ENCODE results near the gene P2RX2.

P2RX2 gene

DNA sequence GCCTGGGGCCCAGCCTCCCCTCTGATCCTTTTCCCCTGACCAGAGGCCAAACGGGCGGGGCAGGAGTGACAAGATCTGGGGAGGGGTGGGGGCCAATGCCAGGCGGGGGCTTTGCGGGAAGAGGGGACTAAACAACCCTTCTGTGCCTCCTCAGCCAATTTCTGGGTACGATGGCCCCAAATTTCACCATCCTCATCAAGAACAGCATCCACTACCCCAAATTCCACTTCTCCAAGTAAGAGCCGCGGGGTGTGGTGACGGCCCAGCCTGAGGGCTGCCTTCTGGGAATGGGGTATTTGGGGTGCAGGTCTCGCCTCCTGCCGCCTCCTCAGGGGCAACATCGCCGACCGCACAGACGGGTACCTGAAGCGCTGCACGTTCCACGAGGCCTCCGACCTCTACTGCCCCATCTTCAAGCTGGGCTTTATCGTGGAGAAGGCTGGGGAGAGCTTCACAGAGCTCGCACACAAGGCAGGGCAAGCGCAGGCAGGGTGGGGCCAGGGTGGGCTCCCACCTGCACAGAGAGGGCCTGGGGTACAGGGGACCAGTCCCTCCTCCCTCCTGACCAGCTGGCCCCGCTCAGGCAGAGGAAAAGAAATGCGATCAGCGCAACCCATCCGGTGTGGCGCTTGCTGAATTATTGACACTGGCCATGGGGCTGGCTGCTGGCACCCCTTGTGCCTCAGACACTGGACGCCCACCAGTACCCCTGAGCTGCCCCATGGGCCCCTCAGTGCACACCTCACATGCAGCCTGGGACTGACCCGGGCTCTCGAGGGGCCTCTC lies 1.7 kb downstream of the P2RX2 start:
- DNase-seq (ENCODE audit: low read depth, low spot score): no peak

GRCh38 chr12:132620899-132621656 lies 2.5 kb downstream of the P2RX2 start:
- no peak for DNase-seq (ENCODE audit: low read depth, low spot score)

DNA sequence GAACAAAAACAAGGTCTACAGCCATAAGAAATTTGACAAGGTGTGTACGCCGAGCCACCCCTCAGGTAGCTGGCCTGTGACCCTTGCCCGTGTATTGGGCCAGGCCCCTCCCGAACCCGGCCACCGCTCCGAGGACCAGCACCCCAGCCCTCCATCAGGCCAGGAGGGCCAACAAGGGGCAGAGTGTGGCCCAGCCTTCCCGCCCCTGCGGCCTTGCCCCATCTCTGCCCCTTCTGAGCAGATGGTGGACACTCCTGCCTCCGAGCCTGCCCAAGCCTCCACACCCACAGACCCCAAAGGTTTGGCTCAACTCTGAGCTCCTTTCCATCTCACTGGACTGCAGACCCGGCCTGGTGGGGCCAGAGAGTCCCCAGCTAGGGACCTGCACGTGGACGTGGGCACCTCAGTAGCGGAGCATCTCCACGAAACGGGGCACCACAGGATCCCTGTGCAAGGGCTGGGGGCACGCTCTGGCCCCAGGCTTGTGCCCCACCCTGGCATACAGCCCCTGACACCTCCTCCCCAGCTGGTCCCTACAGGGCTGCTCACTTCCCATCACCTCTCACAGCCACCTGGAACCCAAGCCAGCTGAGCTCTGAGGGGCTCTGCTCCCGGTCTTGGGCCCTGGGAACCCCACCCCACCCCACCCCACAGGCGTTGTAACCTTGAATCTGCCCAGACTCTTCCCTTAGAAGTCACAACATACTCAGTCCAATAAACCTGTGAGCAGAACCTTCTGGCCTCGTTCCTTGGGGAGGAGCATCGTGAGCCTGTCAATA lies 3.3 kb downstream of the P2RX2 start:
- DNase-seq (ENCODE audit: low read depth, low spot score): no peak

DNA sequence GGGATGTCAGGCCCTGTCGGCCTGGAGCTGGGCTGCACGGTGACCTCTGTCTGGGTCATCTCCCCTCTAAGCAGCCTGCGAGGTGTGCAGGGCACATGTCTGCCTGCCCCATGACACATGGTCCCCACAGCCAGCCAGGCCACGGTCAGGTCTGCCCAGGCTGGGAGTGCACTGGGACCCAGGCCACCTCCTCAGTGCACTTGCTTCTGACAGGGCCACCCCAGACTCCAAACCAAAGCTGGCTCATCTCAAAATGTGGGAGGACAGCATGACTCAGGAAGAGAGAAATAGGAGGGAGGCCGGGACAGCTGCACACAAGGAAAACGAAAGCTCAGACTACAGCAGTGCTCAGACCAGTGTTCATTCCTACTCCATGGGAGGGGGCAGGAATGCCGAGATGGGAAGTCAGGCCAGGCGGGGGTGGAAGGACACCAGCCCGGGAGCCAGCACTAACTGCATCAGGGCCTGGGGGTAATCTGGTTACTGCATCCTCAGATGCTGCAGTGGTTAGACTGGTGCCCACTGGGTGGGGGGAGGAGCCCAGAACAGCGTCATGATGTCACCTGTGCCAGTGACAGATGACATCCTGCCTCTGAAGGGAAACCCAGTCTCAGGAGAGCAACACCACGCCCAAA lies 4.0 kb downstream of the P2RX2 start:
- DNase-seq (ENCODE audit: low read depth, low spot score): no peak

GRCh38 chr12:132623072-132623869 lies 4.7 kb downstream of the P2RX2 start:
- no peak for DNase-seq (ENCODE audit: low read depth, low spot score)

GRCh38 chr12:132624186-132624855 lies 5.7 kb downstream of the P2RX2 start:
- DNase-seq (ENCODE audit: low read depth, low spot score): no peak

- DNase-seq (ENCODE audit: low read depth, low spot score): no peak
Measured at GRCh38 chr12:132624910-132625630, 6.5 kb downstream of the P2RX2 start.

GRCh38 chr12:132625731-132626430 lies 7.3 kb downstream of the P2RX2 start:
- DNase-seq (ENCODE audit: low read depth, low spot score): no peak

DNA sequence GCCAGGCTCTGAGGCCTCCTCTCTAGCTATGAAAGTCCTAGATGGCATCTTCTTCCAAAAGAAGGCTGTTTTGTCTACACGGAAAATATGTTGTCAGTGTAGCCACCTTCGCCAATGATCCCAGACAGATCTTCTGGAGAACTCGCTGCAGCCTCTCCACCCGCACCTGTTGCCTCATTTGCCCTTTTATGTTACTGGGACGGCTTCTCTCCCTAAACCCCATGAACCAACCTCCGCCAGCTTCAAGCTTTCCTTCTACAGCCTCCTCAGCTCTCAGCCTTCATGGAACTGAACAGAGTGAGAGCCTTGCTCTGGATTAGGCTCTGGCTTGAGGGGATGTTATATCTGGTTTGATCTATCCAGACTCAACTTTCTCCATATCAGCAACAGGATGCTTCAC lies 10.8 kb downstream of the P2RX2 start:
- DNase-seq (ENCODE audit: low read depth, low spot score): no peak

DNA sequence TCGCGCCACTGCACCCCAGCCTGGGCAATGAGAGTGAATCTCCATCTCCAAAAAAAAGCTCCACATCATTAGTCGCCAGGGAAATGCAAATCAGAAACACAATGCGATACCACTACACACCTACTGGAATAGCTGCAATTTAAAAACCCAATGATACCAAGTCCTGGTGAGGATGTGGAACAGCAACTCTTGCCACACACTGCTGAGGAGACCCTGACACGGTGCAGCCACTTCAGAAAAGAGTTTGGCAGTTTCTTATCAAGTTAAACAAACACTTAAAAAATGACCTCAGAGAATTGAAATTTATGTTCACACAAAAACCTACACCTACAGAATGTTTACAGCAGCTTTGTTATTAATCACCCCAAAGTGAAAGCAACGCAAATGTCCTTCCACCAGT lies 12.1 kb downstream of the P2RX2 start:
- no peak for DNase-seq (ENCODE audit: low read depth, low spot score)

GRCh38 chr12:132631666-132632065 lies 13.1 kb downstream of the P2RX2 start:
- no peak for DNase-seq (ENCODE audit: low read depth, low spot score)

GRCh38 chr12:132632521-132633228 lies 14.1 kb downstream of the P2RX2 start:
- DNase-seq (ENCODE audit: low read depth, low spot score): no peak

GRCh38 chr12:132633398-132633797 lies 14.8 kb downstream of the P2RX2 start:
- no peak for DNase-seq (ENCODE audit: low read depth, low spot score)

DNA sequence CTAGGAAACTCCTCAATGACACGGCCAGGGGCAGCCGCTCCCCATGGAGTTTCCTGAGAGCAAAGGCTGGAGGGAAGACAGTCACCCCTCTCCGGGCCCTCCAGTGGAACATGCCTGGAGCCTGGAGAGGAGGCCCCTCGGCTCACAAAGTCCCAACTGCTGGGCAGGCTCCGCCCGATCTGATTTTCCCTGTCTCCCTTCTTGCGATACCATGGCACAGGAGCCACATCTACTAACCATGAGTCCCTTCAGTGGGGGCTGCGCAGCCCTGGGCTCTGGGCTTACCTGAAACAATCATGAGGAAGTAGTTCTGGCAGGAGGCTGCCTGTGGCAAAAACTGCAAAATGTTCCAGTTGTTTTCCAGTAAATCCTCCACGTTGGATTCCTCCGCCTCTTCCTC lies 15.3 kb downstream of the P2RX2 start:
- no peak for DNase-seq (ENCODE audit: low read depth, low spot score)

- DNase-seq (ENCODE audit: low read depth, low spot score): no peak
Measured at GRCh38 chr12:132634411-132634990, 15.9 kb downstream of the P2RX2 start.

DNA sequence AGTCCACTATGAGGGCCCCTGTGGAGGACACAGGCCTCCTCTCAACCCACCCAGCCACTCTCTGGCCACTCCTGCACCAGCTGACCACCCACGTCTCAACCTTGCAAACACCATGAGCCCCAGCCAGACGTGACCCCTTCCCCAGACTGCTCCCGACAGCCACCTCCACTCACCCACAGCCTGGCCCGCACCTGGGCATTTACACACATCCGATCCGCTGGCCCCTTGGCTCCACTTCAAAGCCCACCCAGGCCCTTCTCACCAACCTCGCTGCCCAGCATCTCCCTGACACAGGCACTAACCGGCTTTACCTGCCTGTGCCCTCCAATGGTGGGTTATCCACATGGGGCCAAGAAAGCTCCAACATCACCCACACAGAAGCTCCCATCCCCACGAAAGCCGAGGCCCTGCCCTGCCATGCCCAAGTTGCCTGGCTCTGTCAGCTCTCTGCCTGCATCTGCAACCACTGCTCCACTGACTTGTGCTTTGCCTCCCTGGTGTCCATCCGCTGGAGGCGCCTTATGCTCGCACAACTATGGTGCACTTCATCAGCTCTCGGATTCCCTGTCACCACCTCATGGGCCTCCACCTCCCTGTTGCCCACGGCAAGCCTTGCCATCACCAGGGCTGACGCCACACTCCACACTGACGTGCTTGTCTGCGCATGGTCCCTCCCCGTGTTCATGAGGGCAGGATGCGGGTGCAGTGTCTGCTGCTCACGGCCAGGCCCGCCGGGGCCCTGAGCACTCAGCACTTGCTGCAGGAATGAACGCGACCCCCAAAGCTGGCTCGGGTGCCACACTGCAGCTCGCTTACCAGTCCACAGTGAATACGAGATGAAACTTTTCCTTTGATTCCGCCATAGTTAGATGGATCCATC lies 16.7 kb downstream of the P2RX2 start:
- DNase-seq (ENCODE audit: low read depth, low spot score): no peak

DNA sequence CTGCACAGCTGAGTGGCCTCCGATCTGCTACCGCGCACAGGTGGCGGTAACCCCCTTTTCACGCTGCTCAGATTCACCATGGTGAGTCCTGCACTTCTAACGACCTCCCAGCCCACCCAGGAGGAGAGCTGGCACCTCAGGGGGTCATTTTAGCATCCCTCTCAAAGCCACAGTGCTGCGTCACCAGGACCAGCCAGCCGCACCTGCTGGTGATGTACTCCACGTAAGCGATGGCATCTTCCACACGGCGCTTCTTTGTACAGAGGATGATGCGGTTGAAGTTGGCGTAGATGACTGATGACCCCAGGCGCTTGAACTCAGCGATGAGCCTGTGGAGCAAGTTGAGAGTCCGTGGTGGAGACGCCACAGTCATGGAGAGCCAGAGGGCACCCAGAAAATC lies 19.2 kb downstream of the P2RX2 start:
- DNase-seq (ENCODE audit: low read depth, low spot score): no peak

Data from activated naive CD8-positive, alpha-beta T cell treated with anti-CD3 and anti-CD28 coated beads, Interleukin-2, amount 50 U/mL, for 16 hours (primary cell).